Activated naive CD4-positive, alpha-beta T cell treated with anti-CD3 and anti-CD28 coated beads, Interleukin-2, amount 50 U/mL, for 24 hours (primary cell): Measurements from ENCODE around the gene QRFPR.
A peak's percentile ranks its signal among the peaks of the same experiment; 100 is the strongest.
"Not testable (repeated sequence)": the region's sequence is repeated elsewhere in the genome, so short reads cannot be mapped to it uniquely, and the experiment has no call there.

ENCODE experiments used
- H3K27ac Mint-ChIP-seq: one replicate; pipeline ENCODE4 v1.8.0; 2021; ENCODE audit warnings: mild to moderate bottlenecking, mixed read lengths
- H3K27me3 Mint-ChIP-seq: one replicate; pipeline ENCODE4 v1.8.0; 2021; ENCODE audit warnings: mixed read lengths
- H3K36me3 Mint-ChIP-seq: one replicate; pipeline ENCODE4 v1.8.0; 2021; ENCODE audit warnings: mixed read lengths
- H3K4me1 Mint-ChIP-seq: one replicate; pipeline ENCODE4 v1.8.0; 2021; ENCODE audit warnings: mixed read lengths
- H3K4me3 Mint-ChIP-seq: one replicate; pipeline ENCODE4 v1.8.0; 2021; ENCODE audit warnings: mild to moderate bottlenecking, mixed read lengths
- H3K9me3 Mint-ChIP-seq: one replicate; pipeline ENCODE4 v1.8.0; 2021; ENCODE audit warnings: mixed read lengths

QRFPR gene

GRCh38 chr4:121380776-121381462, at the start of gene QRFPR:
TSS of gene QRFPR (minus strand) at chr4:121381018. CDS start at chr4:121380647, 371 bp downstream.
- Mint-ChIP-seq H3K9me3 (no peaks in the 10 kb centered on the region), H3K36me3 (no peaks in the 10 kb centered on the region), H3K4me1 (peaks cover 8% of the 10 kb centered on the region), H3K27ac (no peak within 1 kb of the TSS), H3K4me3 (peak within 1 kb of the TSS; percentile 57), H3K27me3 (peaks cover 38% of the 10 kb centered on the region)

- Mint-ChIP-seq H3K9me3 (peaks cover 7% of the 10 kb centered on the region), H3K27ac (no peak overlapping the region), H3K36me3 (no peaks in the 10 kb centered on the region), H3K27me3 (peaks cover 22% of the 10 kb centered on the region), H3K4me3 (no peak overlapping the region), H3K4me1 (no peaks in the 10 kb centered on the region)
These were observed 47.9 kb upstream of the QRFPR start for GRCh38 chr4:121428721-121429120.

- H3K36me3 Mint-ChIP-seq: no peaks in the 10 kb centered on the region
- no peaks in the 10 kb centered on the region for H3K9me3 Mint-ChIP-seq
- H3K4me1 Mint-ChIP-seq: no peaks in the 10 kb centered on the region
- peaks cover 5% of the 10 kb centered on the region for H3K27me3 Mint-ChIP-seq
- no peak overlapping the region for H3K27ac Mint-ChIP-seq
- no peak overlapping the region for H3K4me3 Mint-ChIP-seq
These were observed 40.8 kb upstream of the QRFPR start for GRCh38 chr4:121421594-121421993.

- H3K4me3 Mint-ChIP-seq: no peak overlapping the region
- peaks cover 17% of the 10 kb centered on the region for H3K27me3 Mint-ChIP-seq
- no peaks in the 10 kb centered on the region for H3K4me1 Mint-ChIP-seq
- peaks cover 13% of the 10 kb centered on the region for H3K9me3 Mint-ChIP-seq
- H3K27ac Mint-ChIP-seq: no peak overlapping the region
- H3K36me3 Mint-ChIP-seq: no peaks in the 10 kb centered on the region
These were observed 30.4 kb upstream of the QRFPR start for GRCh38 chr4:121411151-121411744.

GRCh38 chr4:121408567-121408966, 27.7 kb upstream of the QRFPR start:
- H3K27me3 Mint-ChIP-seq: peaks cover 15% of the 10 kb centered on the region
- H3K4me3 Mint-ChIP-seq, H3K36me3 Mint-ChIP-seq, H3K9me3 Mint-ChIP-seq, H3K4me1 Mint-ChIP-seq, H3K27ac Mint-ChIP-seq: not testable (repeated sequence)

GRCh38 chr4:121400632-121401031, 19.8 kb upstream of the QRFPR start:
- Mint-ChIP-seq H3K4me1 (no peaks in the 10 kb centered on the region), H3K4me3 (no peak overlapping the region), H3K27ac (no peak overlapping the region), H3K36me3 (no peaks in the 10 kb centered on the region), H3K27me3 (no peaks in the 10 kb centered on the region), H3K9me3 (no peaks in the 10 kb centered on the region)

GRCh38 chr4:121397941-121398601, 17.3 kb upstream of the QRFPR start:
- Mint-ChIP-seq H3K4me1 (no peaks in the 10 kb centered on the region), H3K27ac (no peak overlapping the region), H3K9me3 (no peaks in the 10 kb centered on the region), H3K4me3 (no peak overlapping the region), H3K27me3 (no peaks in the 10 kb centered on the region), H3K36me3 (no peaks in the 10 kb centered on the region)

GRCh38 chr4:121397434-121397833, 16.6 kb upstream of the QRFPR start:
- H3K4me3 Mint-ChIP-seq: no peak overlapping the region
- H3K27ac Mint-ChIP-seq: no peak overlapping the region
- no peaks in the 10 kb centered on the region for H3K4me1 Mint-ChIP-seq
- H3K36me3 Mint-ChIP-seq: no peaks in the 10 kb centered on the region
- H3K9me3 Mint-ChIP-seq: no peaks in the 10 kb centered on the region
- no peaks in the 10 kb centered on the region for H3K27me3 Mint-ChIP-seq

- no peak overlapping the region for H3K27ac Mint-ChIP-seq
- no peaks in the 10 kb centered on the region for H3K4me1 Mint-ChIP-seq
- H3K36me3 Mint-ChIP-seq: no peaks in the 10 kb centered on the region
- H3K4me3 Mint-ChIP-seq: no peak overlapping the region
- peaks cover 7% of the 10 kb centered on the region for H3K27me3 Mint-ChIP-seq
- H3K9me3 Mint-ChIP-seq: no peaks in the 10 kb centered on the region
These were observed 11.7 kb upstream of the QRFPR start for GRCh38 chr4:121392426-121393086.

- Mint-ChIP-seq H3K4me3 (no peak overlapping the region), H3K36me3 (no peaks in the 10 kb centered on the region), H3K4me1 (no peaks in the 10 kb centered on the region), H3K27ac (no peak overlapping the region), H3K9me3 (no peaks in the 10 kb centered on the region), H3K27me3 (peaks cover 18% of the 10 kb centered on the region)
These were observed 9.5 kb upstream of the QRFPR start for GRCh38 chr4:121390335-121390734.

- no peak overlapping the region for H3K4me3 Mint-ChIP-seq
- no peaks in the 10 kb centered on the region for H3K9me3 Mint-ChIP-seq
- H3K27ac Mint-ChIP-seq: no peak overlapping the region
- peaks cover 41% of the 10 kb centered on the region for H3K27me3 Mint-ChIP-seq
- H3K36me3 Mint-ChIP-seq: no peaks in the 10 kb centered on the region
- H3K4me1 Mint-ChIP-seq: peaks cover 8% of the 10 kb centered on the region
These were observed 1.5 kb downstream of the QRFPR start for GRCh38 chr4:121379276-121379675.

- H3K36me3 Mint-ChIP-seq: no peaks in the 10 kb centered on the region
- peaks cover 8% of the 10 kb centered on the region for H3K4me1 Mint-ChIP-seq
- H3K9me3 Mint-ChIP-seq: no peaks in the 10 kb centered on the region
- no peak overlapping the region for H3K27ac Mint-ChIP-seq
- H3K4me3 Mint-ChIP-seq: no peak overlapping the region
- peaks cover 38% of the 10 kb centered on the region for H3K27me3 Mint-ChIP-seq
These were observed 3.7 kb downstream of the QRFPR start for GRCh38 chr4:121377076-121377475.

- Mint-ChIP-seq H3K27me3 (peaks cover 37% of the 10 kb centered on the region), H3K4me1 (peaks cover 8% of the 10 kb centered on the region), H3K36me3 (no peaks in the 10 kb centered on the region), H3K4me3 (no peak overlapping the region), H3K9me3 (no peaks in the 10 kb centered on the region), H3K27ac (no peak overlapping the region)
These were observed 4.3 kb downstream of the QRFPR start for GRCh38 chr4:121376556-121376955.

GRCh38 chr4:121376097-121376496, 4.7 kb downstream of the QRFPR start:
- peaks cover 34% of the 10 kb centered on the region for H3K27me3 Mint-ChIP-seq
- H3K4me1 Mint-ChIP-seq: peaks cover 8% of the 10 kb centered on the region
- no peaks in the 10 kb centered on the region for H3K9me3 Mint-ChIP-seq
- no peak overlapping the region for H3K4me3 Mint-ChIP-seq
- H3K27ac Mint-ChIP-seq: no peak overlapping the region
- no peaks in the 10 kb centered on the region for H3K36me3 Mint-ChIP-seq

GRCh38 chr4:121375262-121375661, 5.6 kb downstream of the QRFPR start:
- peaks cover 34% of the 10 kb centered on the region for H3K27me3 Mint-ChIP-seq
- no peak overlapping the region for H3K27ac Mint-ChIP-seq
- H3K9me3 Mint-ChIP-seq: no peaks in the 10 kb centered on the region
- H3K4me1 Mint-ChIP-seq: peaks cover 8% of the 10 kb centered on the region
- H3K4me3 Mint-ChIP-seq: no peak overlapping the region
- no peaks in the 10 kb centered on the region for H3K36me3 Mint-ChIP-seq

GRCh38 chr4:121373841-121374240, 7.0 kb downstream of the QRFPR start:
- H3K9me3 Mint-ChIP-seq: no peaks in the 10 kb centered on the region
- no peaks in the 10 kb centered on the region for H3K4me1 Mint-ChIP-seq
- H3K36me3 Mint-ChIP-seq: no peaks in the 10 kb centered on the region
- no peak overlapping the region for H3K4me3 Mint-ChIP-seq
- peaks cover 21% of the 10 kb centered on the region for H3K27me3 Mint-ChIP-seq
- no peak overlapping the region for H3K27ac Mint-ChIP-seq
